Suppressor macrophage treated with lipopolysaccharide for 1 hour (primary cell): ENCODE measurements around the gene OR5T3.
"Not testable (repeated sequence)": the region's sequence is repeated elsewhere in the genome, so short reads cannot be mapped to it uniquely, and the experiment has no call there.

Experiments
- DNase-seq, 3 donors: peaks; one replicate each; pipeline ENCODE4 v3.0.0-alpha.2; 2020 to 2022

OR5T3 gene

GRCh38 chr11:56251954-56252353 is at the start of gene OR5T3:
TSS of gene OR5T3 (plus strand) at chr11:56252254. CDS start at chr11:56252254, 0 bp downstream.
- DNase-seq: no peak

GRCh38 chr11:56207790-56208189 is 44.3 kb upstream of the OR5T3 start:
- DNase-seq: no peak

GRCh38 chr11:56214537-56214936 is 37.5 kb upstream of the OR5T3 start:
- no peak for DNase-seq

GRCh38 chr11:56219735-56220134 is 32.3 kb upstream of the OR5T3 start:
- DNase-seq: not testable (repeated sequence)

GRCh38 chr11:56234155-56234554 is 17.9 kb upstream of the OR5T3 start, which contains the start of gene OR5T2:
TSS of gene OR5T2 (minus strand) at chr11:56234255. CDS start at chr11:56233062, 1,193 bp downstream.
- DNase-seq: no peak

GRCh38 chr11:56271092-56271491 is 19.0 kb downstream of the OR5T3 start:
- DNase-seq: no peak

GRCh38 chr11:56273854-56274253 is 21.8 kb downstream of the OR5T3 start, which contains the start of gene OR5T1:
TSS of gene OR5T1 (plus strand) at chr11:56274154. CDS start at chr11:56275639, 1,485 bp downstream.
- no peak for DNase-seq

GRCh38 chr11:56292154-56292553 is 40.1 kb downstream of the OR5T3 start, which contains the start of gene OR8H1:
TSS of gene OR8H1 (minus strand) at chr11:56292254. CDS start at chr11:56291062, 1,192 bp downstream.
- DNase-seq: no peak

GRCh38 chr11:56296898-56297297 is 44.8 kb downstream of the OR5T3 start:
- no peak for DNase-seq
